ENCODE results near the gene ZMIZ2. TPM values are rescaled to one million over a fixed set of nuclear protein-coding genes. Genes with fewer than 3 reads are reported as not detected.

ZMIZ2 gene
- polyA plus RNA-seq, 1 donor from 2014 or later, result 15.5 TPM

DNA sequence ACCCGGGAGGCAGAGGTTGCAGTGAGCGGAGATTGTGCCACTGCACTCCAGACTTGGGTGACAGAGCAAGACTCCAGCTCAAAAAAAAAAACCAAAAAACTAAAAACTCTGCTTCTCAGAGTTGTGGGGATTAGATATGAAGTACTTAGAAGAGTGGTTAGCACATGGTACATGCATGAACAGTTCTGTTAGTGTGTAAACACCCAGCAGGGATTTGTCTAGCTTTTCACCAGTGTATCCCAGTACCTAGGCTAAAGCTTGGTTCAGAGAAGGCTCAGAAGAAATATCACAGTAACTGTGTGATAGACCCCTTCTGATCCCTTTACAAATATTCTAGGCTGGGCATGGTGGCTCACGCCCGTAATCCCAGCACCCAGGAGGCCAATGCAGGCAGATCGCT is 57.3 kb downstream of the ZMIZ2 start:
- no peak overlapping the region for H3K4me3 Mint-ChIP-seq
- H3K4me1 Mint-ChIP-seq, result peaks cover 2 to 9% (median 8%) of the 10 kb centered on the region in 3 donors
- peaks cover 2% of the 10 kb centered on the region for H3K36me3 Mint-ChIP-seq
- no peaks in the 10 kb centered on the region for H3K9me3 Mint-ChIP-seq
- H3K27me3 Mint-ChIP-seq, result no peaks in the 10 kb centered on the region
- H3K27ac Mint-ChIP-seq, result peak overlapping the region in 1 of 3 donors; percentile 25

DNA sequence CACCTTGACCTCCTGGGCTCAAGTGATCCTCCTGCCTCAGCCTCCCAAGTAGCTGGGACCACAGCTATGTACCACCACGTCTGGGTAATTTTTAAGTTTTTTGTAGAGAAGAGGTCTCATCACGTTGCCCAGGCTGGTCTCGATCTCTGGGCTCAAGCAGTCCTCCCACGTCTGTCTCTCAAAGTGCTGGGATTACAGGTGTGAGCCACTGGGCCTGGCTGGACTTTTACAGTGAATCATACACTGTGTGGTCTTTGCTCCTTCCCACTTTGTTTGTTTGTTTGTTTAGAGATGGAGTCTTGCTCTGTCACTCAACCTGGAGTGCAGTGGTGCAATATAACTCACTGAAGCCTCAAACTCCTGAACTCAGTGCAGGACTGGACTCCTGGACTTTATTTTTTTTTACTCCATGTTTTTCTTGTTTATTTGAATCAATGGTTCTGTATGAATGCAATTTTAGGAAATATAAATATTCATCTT is 60.3 kb downstream of the ZMIZ2 start:
- Mint-ChIP-seq H3K27ac (no peak overlapping the region), H3K4me3 (peak overlapping the region in 1 of 4 donors; percentile 45)

DNA sequence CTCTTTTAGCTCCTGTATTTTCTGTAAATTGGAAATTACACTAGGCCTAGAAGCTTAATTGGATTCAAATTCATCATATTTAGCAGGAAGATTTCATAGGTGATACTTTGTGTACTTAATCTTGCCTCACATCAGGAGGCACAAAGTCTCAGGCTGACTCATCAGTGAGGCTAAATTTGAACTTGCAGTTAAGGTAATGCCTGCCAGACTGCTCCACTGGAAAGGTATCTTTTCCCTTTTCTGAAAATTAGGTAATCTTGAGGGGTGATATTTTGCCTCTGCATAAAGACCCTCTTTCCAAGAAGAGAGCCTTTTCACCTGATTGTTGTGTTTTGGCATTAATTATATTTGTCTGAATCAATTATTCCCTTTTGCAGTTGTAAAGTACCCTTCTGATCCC is 62.4 kb downstream of the ZMIZ2 start:
- Mint-ChIP-seq H3K27ac (no peak overlapping the region), H3K27me3 (no peaks in the 10 kb centered on the region), H3K4me3 (no peak overlapping the region), H3K4me1 (peaks cover 0 to 4% (median 2%) of the 10 kb centered on the region in 3 donors), H3K36me3 (no peaks in the 10 kb centered on the region), H3K9me3 (no peaks in the 10 kb centered on the region)

More for the DNA sequence above, 60.3 kb downstream of the ZMIZ2 start:
- Mint-ChIP-seq H3K4me1 (peaks cover 0 to 2% (median 0%) of the 10 kb centered on the region in 3 donors), H3K9me3 (no peaks in the 10 kb centered on the region), H3K27me3 (no peaks in the 10 kb centered on the region), H3K36me3 (no peaks in the 10 kb centered on the region)

DNA sequence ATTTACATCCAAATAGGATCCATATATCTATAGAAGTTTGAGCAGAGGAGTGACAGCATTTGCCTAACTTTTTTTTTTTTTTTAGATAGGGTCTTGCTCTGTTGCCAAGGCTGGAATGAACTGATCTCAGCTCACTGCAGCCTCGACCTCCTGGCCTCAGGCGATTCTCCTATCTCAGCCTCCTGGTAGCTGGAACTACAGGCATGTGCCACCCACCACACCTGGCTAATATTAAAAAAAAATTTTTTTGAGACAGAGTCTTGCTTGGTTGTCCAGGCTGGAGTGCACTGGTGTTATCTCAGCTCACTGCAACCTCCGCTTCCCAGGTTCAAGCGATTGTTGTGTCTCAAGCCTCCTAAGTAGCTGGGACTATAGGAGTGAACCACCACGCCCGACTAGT is 62.9 kb downstream of the ZMIZ2 start:
- H3K4me3 Mint-ChIP-seq, result no peak overlapping the region
- no peak overlapping the region for H3K27ac Mint-ChIP-seq
- peaks cover 0 to 4% (median 2%) of the 10 kb centered on the region in 3 donors for H3K4me1 Mint-ChIP-seq
- H3K36me3 Mint-ChIP-seq, result no peaks in the 10 kb centered on the region
- H3K9me3 Mint-ChIP-seq, result no peaks in the 10 kb centered on the region
- no peaks in the 10 kb centered on the region for H3K27me3 Mint-ChIP-seq

DNA sequence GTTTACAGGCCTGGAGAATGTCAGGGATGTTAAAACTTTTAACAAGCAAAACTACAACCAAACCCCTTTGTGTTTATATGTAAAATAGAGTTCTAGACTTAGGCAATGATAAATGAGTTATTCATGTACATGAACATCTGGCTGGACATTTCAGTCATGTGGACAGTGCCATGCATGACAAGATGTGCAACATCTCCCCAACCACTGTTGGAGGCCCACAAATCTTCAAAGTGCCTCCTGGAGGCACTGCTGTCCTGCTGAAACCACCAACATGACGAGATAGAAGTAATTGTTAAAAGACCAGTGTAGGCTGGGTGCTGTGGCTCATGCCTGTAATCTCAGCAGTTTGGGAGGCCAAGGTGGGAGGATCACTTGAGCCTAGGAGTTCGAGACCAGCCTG is 66.3 kb downstream of the ZMIZ2 start:
- Mint-ChIP-seq H3K4me3 (no peak overlapping the region), H3K27ac (no peak overlapping the region), H3K27me3 (no peaks in the 10 kb centered on the region), H3K4me1 (peaks cover 0 to 2% (median 2%) of the 10 kb centered on the region in 3 donors), H3K9me3 (no peaks in the 10 kb centered on the region), H3K36me3 (no peaks in the 10 kb centered on the region)

DNA sequence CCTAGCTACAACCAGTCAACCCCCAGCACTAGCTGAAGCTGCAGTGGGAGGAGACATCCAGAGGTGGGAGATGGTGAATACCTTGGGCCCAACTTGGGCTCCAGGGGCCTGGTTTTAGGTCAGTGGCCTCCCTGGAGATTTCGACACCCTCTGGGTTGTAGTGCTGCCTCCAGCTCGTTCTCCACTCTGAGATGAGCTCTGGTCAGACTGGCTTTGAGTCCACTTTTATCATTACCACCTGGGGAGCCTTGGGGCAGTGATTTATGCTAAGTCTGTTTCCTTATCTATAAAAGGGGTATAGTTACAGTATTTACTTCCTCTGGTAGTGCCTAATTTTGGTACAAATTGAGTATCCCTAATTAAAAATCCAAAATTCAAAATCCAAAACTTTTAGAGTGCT is 70.6 kb downstream of the ZMIZ2 start:
- Mint-ChIP-seq H3K9me3 (no peaks in the 10 kb centered on the region), H3K27ac (no peak overlapping the region), H3K36me3 (no peaks in the 10 kb centered on the region), H3K27me3 (no peaks in the 10 kb centered on the region), H3K4me3 (no peak overlapping the region), H3K4me1 (peaks cover 0 to 3% (median 2%) of the 10 kb centered on the region in 3 donors)

Other genes with a start within 250 kb of the ZMIZ2 start
- gene NPC1L1, start 207.5 kb upstream of the ZMIZ2 start, polyA plus RNA-seq, result not detected
- gene DDX56, start 174.9 kb upstream of the ZMIZ2 start, polyA plus RNA-seq, result 52.0 TPM
- gene TMED4, start 166.6 kb upstream of the ZMIZ2 start, polyA plus RNA-seq, result 59.9 TPM
- 26.6 TPM for gene OGDH, start 142.2 kb upstream of the ZMIZ2 start, polyA plus RNA-seq
- 4,265 TPM for gene PPIA, start 47.8 kb downstream of the ZMIZ2 start, polyA plus RNA-seq
- 148 TPM for gene H2AZ2, start 99.2 kb downstream of the ZMIZ2 start, polyA plus RNA-seq
- gene PURB, start 136.7 kb downstream of the ZMIZ2 start, polyA plus RNA-seq, result 1.5 TPM
- 167 TPM for gene MYO1G, start 230.2 kb downstream of the ZMIZ2 start, polyA plus RNA-seq